HepG2 (cell line): ENCODE measurements around the gene TUBB4A. TPM values are rescaled to one million over a fixed set of nuclear protein-coding genes. Genes with fewer than 3 reads are reported as not detected.

Source experiments
- ATAC-seq: fragments of 200-7000 bp; cut with Tn5 transposase; 3 replicates; pipeline ENCODE4 v1.9.1; 2020; ENCODE audit warnings: mild to moderate bottlenecking, moderate library complexity
- BruUV-seq: library from RNA; stranded (reverse); fragments of 400-500 nt; replicated peaks from 2 replicates; lab custom pipeline; 2021; lab: Mats Ljungman, UMichigan
- CTCF ChIA-PET: fragments of 300-600 bp; formaldehyde crosslinking; extraction: SDS; loops from one replicate; lab custom pipeline; 2021; ENCODE audit warnings: low total read pairs, inconsistent platforms, low intra/inter-chr PET ratio; lab: Yijun Ruan, JAX
- POLR2A ChIA-PET: fragments of 350-600 bp; sonication (Branson Sonifier 250); formaldehyde crosslinking; loops from one replicate; lab custom pipeline; 2020; ENCODE audit warnings: antibody characterized with exemption, inconsistent platforms; lab: Yijun Ruan, JAX
- DNase-seq: peaks from one replicate; pipeline ENCODE4 v3.0.0-alpha.2; 2015; ENCODE audit warnings: low spot score
- FAIRE-seq: peaks from 3 replicates; lab custom pipeline; 2011; peaks lifted over from hg19 to GRCh38; lab: Jason Lieb, UNC
- H2AFZ ChIP-seq: one replicate; pipeline ENCODE4 v1.6.1; 2011; ENCODE audit warnings: low read length, inconsistent platforms
- H3K27ac ChIP-seq: fragments of 300-600 bp; 3 replicates; pipeline ENCODE4 v1.8.0; 2011; ENCODE audit warnings: mixed run types, mild to moderate bottlenecking, mixed read lengths, low read length, inconsistent platforms; ENCODE audit not compliant: insufficient read depth; ENCODE audit errors: extremely low read length
- H3K27me3 ChIP-seq, 2 experiments: fragments of 200-600 bp in 1 of 2; 2 replicates in 1 of 2; 3 replicates in 1 of 2; pipeline versions ENCODE4 v1.6.0 to v1.8.0; 2011; ENCODE audit warnings: low read length in 2 of 2, mild to moderate bottlenecking in 2 of 2, moderate library complexity in 2 of 2, inconsistent platforms in 1 of 2; ENCODE audit not compliant: insufficient read depth in 2 of 2, control insufficient read depth in 1 of 2
- H3K36me3 ChIP-seq, 2 experiments: fragments of 200-600 bp in 1 of 2; replicated peaks in 1 of 2; 2 replicates in 1 of 2; 3 replicates in 1 of 2; pipeline versions ENCODE4 v1.5.1 to v1.8.0; 2011; ENCODE audit warnings: low read length in 2 of 2, inconsistent platforms in 1 of 2; ENCODE audit not compliant: insufficient read depth in 2 of 2, control insufficient read depth in 1 of 2
- H3K4me1 ChIP-seq: 2 replicates; pipeline ENCODE4 v1.5.1; 2012; ENCODE audit warnings: low read length, inconsistent platforms; ENCODE audit not compliant: insufficient read depth
- H3K4me2 ChIP-seq: 2 replicates; pipeline ENCODE4 v1.6.0; 2011; ENCODE audit warnings: low read depth, low read length, inconsistent platforms
- H3K4me3 ChIP-seq, 3 experiments: fragments of 200-600 bp in 1 of 3; sonication (generic), shearing (Covaris generic) in 1 of 3; replicated peaks in 1 of 3; 2 replicates each; pipeline ENCODE4 v1.5.1; 2011 to 2016; ENCODE audit warnings: low read length in 3 of 3, inconsistent platforms in 2 of 3, low read depth in 2 of 3, mild to moderate bottlenecking in 2 of 3, control low read depth in 1 of 3, mixed read lengths in 1 of 3; ENCODE audit not compliant: insufficient read depth in 1 of 3
- H3K79me2 ChIP-seq: one replicate; pipeline ENCODE4 v1.6.1; 2011; ENCODE audit warnings: low read length, inconsistent platforms; ENCODE audit not compliant: insufficient read depth
- H3K9ac ChIP-seq: 2 replicates; pipeline ENCODE4 v1.6.0; 2011; ENCODE audit warnings: mild to moderate bottlenecking, low read depth, low read length, inconsistent platforms; ENCODE audit not compliant: insufficient read depth
- H3K9me3 ChIP-seq: 2 replicates; pipeline ENCODE4 v1.5.1; 2012; ENCODE audit warnings: mild to moderate bottlenecking, low read length
- H4K20me1 ChIP-seq: 2 replicates; pipeline ENCODE4 v1.6.0; 2011; ENCODE audit warnings: inconsistent platforms, mild to moderate bottlenecking, low read length, moderate library complexity; ENCODE audit not compliant: insufficient read depth
- ATF3 ChIP-seq: sonication (generic); formaldehyde crosslinking; IDR thresholded peaks from 2 replicates; pipeline ENCODE4 v1.4.0; 2020; ENCODE audit warnings: missing genetic modification reagents
- CBFB ChIP-seq: sonication (generic); formaldehyde crosslinking; IDR thresholded peaks from 2 replicates; pipeline ENCODE4 v1.4.0; 2020; ENCODE audit warnings: missing genetic modification reagents
- MAZ ChIP-seq, 2 experiments: sonication (generic) in 1 of 2; formaldehyde crosslinking in 1 of 2; IDR thresholded peaks; 2 replicates each; pipeline versions ENCODE4 v1.5.0 to v1.6.1; 2012 to 2020; ENCODE audit warnings: low read depth in 2 of 2, mild to moderate bottlenecking in 2 of 2, borderline replicate concordance in 1 of 2, improper control_type of control experiment in 1 of 2, low read length in 1 of 2, missing genetic modification reagents in 1 of 2, moderate library complexity in 1 of 2
- MNT ChIP-seq: fragments of 450-650 bp; IDR thresholded peaks from 2 replicates; pipeline ENCODE4 v1.6.1; 2016
- NCOA5 ChIP-seq: sonication (generic); formaldehyde crosslinking; IDR thresholded peaks from 2 replicates; pipeline ENCODE4 v1.4.0; 2020; ENCODE audit warnings: missing genetic modification reagents
- NFATC3 ChIP-seq: sonication (generic); formaldehyde crosslinking; IDR thresholded peaks from 2 replicates; pipeline ENCODE4 v1.5.1; 2020; ENCODE audit warnings: mild to moderate bottlenecking, missing genetic modification reagents
- SRSF9 ChIP-seq: fragments of 200-400 bp; formaldehyde crosslinking; IDR thresholded peaks from 2 replicates; pipeline ENCODE4 v1.6.1; 2018; ENCODE audit warnings: borderline replicate concordance, mild to moderate bottlenecking, low read depth, low read length; ENCODE audit not compliant: insufficient read depth, poor library complexity, severe bottlenecking
- TFDP2 ChIP-seq: sonication (generic); formaldehyde crosslinking; IDR thresholded peaks from 2 replicates; pipeline ENCODE4 v1.4.0; 2020; ENCODE audit warnings: missing genetic modification reagents
- ZFP36L1 ChIP-seq: sonication (generic); formaldehyde crosslinking; IDR thresholded peaks from 2 replicates; pipeline ENCODE4 v1.8.0; 2022; ENCODE audit warnings: mild to moderate bottlenecking, missing genetic modification reagents, moderate library complexity
- ZNF10 ChIP-seq: sonication (generic); formaldehyde crosslinking; IDR thresholded peaks from 2 replicates; pipeline ENCODE4 v1.4.0; 2020; ENCODE audit warnings: mild to moderate bottlenecking, low read depth, missing genetic modification reagents, borderline replicate concordance
- ZNF678 ChIP-seq: sonication (generic); formaldehyde crosslinking; IDR thresholded peaks from 2 replicates; pipeline ENCODE4 v1.4.0; 2020; ENCODE audit warnings: mild to moderate bottlenecking, missing genetic modification reagents
- ZSCAN31 ChIP-seq: sonication (generic); formaldehyde crosslinking; IDR thresholded peaks from 2 replicates; pipeline ENCODE4 v1.5.0; 2020; ENCODE audit warnings: low read depth, mild to moderate bottlenecking, missing genetic modification reagents
- WGBS: methylation state at CpG from one replicate; pipeline ENCODE4 v1.1.6; 2017; ENCODE audit warnings: low lambda C conversion rate; 5-methylcytosine and 5-hydroxymethylcytosine counted together
- in situ Hi-C: cut with HindIII; loops from 2 replicates; pipeline ENCODE4 v1.10.0; 2017; ENCODE audit warnings: low pct_unique_long_range_greater_than_20kb; ENCODE audit not compliant: extremely low pct_ligation_motif_present
- intact Hi-C: fragments of 100-400 bp; cut with micrococcal nuclease; formaldehyde crosslinking; loops from one replicate; pipeline ENCODE4 v1.10.0; 2022; ENCODE audit not compliant: unreplicated experiment
- polyA plus RNA-seq, 8 experiments: library from polyadenylated mRNA; depleted of rRNA in 3 of 8; stranded (reverse) in 7 of 8; unstranded in 1 of 8; fragments of >200 nt; fragmentation: Illumina TruSeq in 4 of 8; extraction: Trizol in 4 of 8; gene quantifications; 2 replicates each; pipeline versions ENCODE4 v1.2.1 to v1.2.3, GENCODE V29; 2011 to 2016; ENCODE audit warnings: low read depth in 4 of 8, missing spikeins in 1 of 8, mixed read lengths in 1 of 8; ENCODE audit not compliant: insufficient read depth in 1 of 8
- total RNA-seq, 5 experiments: library from RNA; depleted of rRNA; stranded (reverse); fragments of >200 nt; fragmentation: Illumina TruSeq; extraction: Trizol; gene quantifications; 2 replicates each; pipeline ENCODE4 v1.2.3, GENCODE V29; 2016; ENCODE audit warnings: low read depth in 1 of 5
- TF ChIP-seq, protein P1 (sequence below): sonication (generic); formaldehyde crosslinking; IDR thresholded peaks from 2 replicates; pipeline ENCODE4 v1.4.0; 2020; ENCODE audit warnings: missing genetic modification reagents, borderline replicate concordance
- TF ChIP-seq, protein P2 (sequence below): sonication (generic); formaldehyde crosslinking; IDR thresholded peaks from 2 replicates; pipeline ENCODE4 v1.5.1; 2020; ENCODE audit warnings: missing genetic modification reagents, mild to moderate bottlenecking, borderline replicate concordance

TUBB4A gene
- total and polyA plus RNA-seq, 2 of the 13 experiments (the other 11 are each of a cell fraction or from before 2014, with no cell fraction given): not detected

DNA sequence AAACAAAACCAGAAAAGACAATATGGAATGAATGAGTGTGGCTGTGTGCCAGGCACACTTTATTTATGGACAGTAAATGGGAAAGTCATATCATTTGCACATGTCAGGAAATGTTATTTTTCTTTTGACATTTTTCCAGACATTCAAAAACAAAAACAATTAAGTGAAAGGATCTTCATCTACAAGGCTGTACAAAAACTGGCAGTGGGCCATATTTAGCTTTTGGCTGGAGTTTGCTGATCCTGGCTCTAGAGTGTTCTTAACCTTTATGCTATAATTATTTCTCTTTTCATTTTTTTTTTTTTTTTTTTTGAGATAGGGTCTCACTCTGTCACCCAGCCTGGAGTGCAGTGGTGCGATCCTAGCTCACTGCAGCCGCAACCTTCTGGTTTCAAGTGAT is 22.2 kb upstream of the TUBB4A start (continued):
- TF ChIP-seq, protein P1, sequence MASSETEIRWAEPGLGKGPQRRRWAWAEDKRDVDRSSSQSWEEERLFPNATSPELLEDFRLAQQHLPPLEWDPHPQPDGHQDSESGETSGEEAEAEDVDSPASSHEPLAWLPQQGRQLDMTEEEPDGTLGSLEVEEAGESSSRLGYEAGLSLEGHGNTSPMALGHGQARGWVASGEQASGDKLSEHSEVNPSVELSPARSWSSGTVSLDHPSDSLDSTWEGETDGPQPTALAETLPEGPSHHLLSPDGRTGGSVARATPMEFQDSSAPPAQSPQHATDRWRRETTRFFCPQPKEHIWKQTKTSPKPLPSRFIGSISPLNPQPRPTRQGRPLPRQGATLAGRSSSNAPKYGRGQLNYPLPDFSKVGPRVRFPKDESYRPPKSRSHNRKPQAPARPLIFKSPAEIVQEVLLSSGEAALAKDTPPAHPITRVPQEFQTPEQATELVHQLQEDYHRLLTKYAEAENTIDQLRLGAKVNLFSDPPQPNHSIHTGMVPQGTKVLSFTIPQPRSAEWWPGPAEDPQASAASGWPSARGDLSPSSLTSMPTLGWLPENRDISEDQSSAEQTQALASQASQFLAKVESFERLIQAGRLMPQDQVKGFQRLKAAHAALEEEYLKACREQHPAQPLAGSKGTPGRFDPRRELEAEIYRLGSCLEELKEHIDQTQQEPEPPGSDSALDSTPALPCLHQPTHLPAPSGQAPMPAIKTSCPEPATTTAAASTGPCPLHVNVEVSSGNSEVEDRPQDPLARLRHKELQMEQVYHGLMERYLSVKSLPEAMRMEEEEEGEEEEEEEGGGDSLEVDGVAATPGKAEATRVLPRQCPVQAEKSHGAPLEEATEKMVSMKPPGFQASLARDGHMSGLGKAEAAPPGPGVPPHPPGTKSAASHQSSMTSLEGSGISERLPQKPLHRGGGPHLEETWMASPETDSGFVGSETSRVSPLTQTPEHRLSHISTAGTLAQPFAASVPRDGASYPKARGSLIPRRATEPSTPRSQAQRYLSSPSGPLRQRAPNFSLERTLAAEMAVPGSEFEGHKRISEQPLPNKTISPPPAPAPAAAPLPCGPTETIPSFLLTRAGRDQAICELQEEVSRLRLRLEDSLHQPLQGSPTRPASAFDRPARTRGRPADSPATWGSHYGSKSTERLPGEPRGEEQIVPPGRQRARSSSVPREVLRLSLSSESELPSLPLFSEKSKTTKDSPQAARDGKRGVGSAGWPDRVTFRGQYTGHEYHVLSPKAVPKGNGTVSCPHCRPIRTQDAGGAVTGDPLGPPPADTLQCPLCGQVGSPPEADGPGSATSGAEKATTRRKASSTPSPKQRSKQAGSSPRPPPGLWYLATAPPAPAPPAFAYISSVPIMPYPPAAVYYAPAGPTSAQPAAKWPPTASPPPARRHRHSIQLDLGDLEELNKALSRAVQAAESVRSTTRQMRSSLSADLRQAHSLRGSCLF (CRISPR knock-in tag): no peak
- no peak for TF ChIP-seq ZFP36L1 (CRISPR knock-in tag)
- TF ChIP-seq ZSCAN31 (CRISPR knock-in tag): no peak
- no peak for TF ChIP-seq NFATC3 (CRISPR knock-in tag)
- TF ChIP-seq, all 625 proteins: peak for 0

- ATAC-seq (no peak), DNase-seq (no peak), FAIRE-seq (no peak)
- H3K79me2 ChIP-seq: no peaks in the 10 kb centered on the region
- POLR2A ChIA-PET: no interaction called here
- H3K4me2 ChIP-seq: no peak overlapping the region
- no peaks in the 10 kb centered on the region for H3K9me3 ChIP-seq
- no peaks in the 10 kb centered on the region for H3K27me3 ChIP-seq
- 47% methylated on average over 6 of the region's 6 CpGs for WGBS
- peaks cover 14% of the 10 kb centered on the region; the same call in 1 of the 2 replicates for H3K4me1 ChIP-seq
- H4K20me1 ChIP-seq: no peaks in the 10 kb centered on the region
- BruUV-seq: no TSS peak
- H3K9ac ChIP-seq: no peak overlapping the region
- CTCF ChIA-PET: no interaction called here
- intact Hi-C loops: no loop called here
- H3K27ac ChIP-seq: no peak overlapping the region
- in situ Hi-C loops: no loop called here
- H2AFZ ChIP-seq: no peak overlapping the region
- H3K36me3 ChIP-seq: no peaks in the 10 kb centered on the region
- no peak overlapping the region for H3K4me3 ChIP-seq
- TF ChIP-seq ZNF10: no peak
- TF ChIP-seq ZNF678: no peak
- TF ChIP-seq ATF3 (CRISPR knock-in tag): no peak
- no peak for TF ChIP-seq SRSF9
- no peak for TF ChIP-seq NCOA5 (CRISPR knock-in tag)
- no peak for TF ChIP-seq MAZ (IDR thresholded peaks at IDR 0.05; ENCODE audit: borderline replicate concordance, low read depth, low read length)
- no peak for TF ChIP-seq MAZ (CRISPR knock-in tag; IDR thresholded peaks at IDR 0.05; ENCODE audit: low read depth)
- no peak for TF ChIP-seq CBFB (CRISPR knock-in tag)
- TF ChIP-seq, protein P2, sequence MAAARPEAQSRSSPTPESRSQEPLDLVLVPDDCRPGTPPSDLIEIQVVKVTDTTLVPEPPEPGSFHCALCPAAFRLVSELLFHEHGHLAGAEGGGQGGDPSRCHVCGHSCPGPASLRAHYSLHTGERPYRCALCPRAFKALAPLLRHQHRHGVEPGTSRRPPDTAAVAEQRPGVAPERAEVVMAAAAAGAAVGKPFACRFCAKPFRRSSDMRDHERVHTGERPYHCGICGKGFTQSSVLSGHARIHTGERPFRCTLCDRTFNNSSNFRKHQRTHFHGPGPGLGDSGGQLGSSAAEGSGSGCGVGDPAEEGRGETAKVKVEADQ (CRISPR knock-in tag): no peak
- TF ChIP-seq TFDP2: no peak
- no peak for TF ChIP-seq MNT
These were observed 20.6 kb upstream of the TUBB4A start for GRCh38 chr19:6522712-6523111.
